Panc1 (cell line): ENCODE results near the gene TMEM156. TPM values are rescaled to one million over a fixed set of nuclear protein-coding genes. Genes with fewer than 3 reads are reported as not detected.
A peak's percentile ranks its signal among the peaks of the same experiment; 100 is the strongest.

Experiments
- ATAC-seq: fragments of 200-7000 bp; cut with Tn5 transposase; 2 replicates; pipeline ENCODE4 v1.9.1; 2020; ENCODE audit warnings: mild to moderate bottlenecking, moderate library complexity
- BruUV-seq: library from RNA; stranded (reverse); fragments of 400-500 nt; replicated peaks from 2 replicates; lab custom pipeline; 2021; lab: Mats Ljungman, UMichigan
- CTCF ChIA-PET: fragments of 300-600 bp; sonication (Branson Sonifier 250); formaldehyde crosslinking; loops from one replicate; lab custom pipeline; 2022; ENCODE audit warnings: antibody characterized with exemption; lab: Charles Lee
- POLR2A ChIA-PET: fragments of 300-600 bp; sonication (Branson Sonifier 250); formaldehyde crosslinking; loops from one replicate; lab custom pipeline; 2022; ENCODE audit warnings: antibody characterized with exemption; lab: Charles Lee
- DNase-seq: peaks from one replicate; pipeline ENCODE4 v3.0.0-alpha.2; 2010; ENCODE audit warnings: low read depth, low spot score
- H3K27ac ChIP-seq: 2 replicates; pipeline ENCODE4 v1.5.1; 2011; ENCODE audit warnings: mild to moderate bottlenecking, low read length, inconsistent platforms
- H3K27me3 ChIP-seq: fragments of 200-500 bp; sonication (Bioruptor generic); 2 replicates; pipeline ENCODE4 v1.6.0; 2014; ENCODE audit warnings: low read length, inconsistent platforms; ENCODE audit not compliant: control insufficient read depth, insufficient read depth
- H3K36me3 ChIP-seq: fragments of 200-500 bp; sonication (Bioruptor generic); 2 replicates; pipeline ENCODE4 v1.5.1; 2014; ENCODE audit warnings: inconsistent platforms, mild to moderate bottlenecking, low read length, moderate library complexity; ENCODE audit not compliant: control insufficient read depth, insufficient read depth
- H3K4me1 ChIP-seq: 2 replicates; pipeline ENCODE4 v1.5.1; 2011; ENCODE audit warnings: inconsistent platforms, mild to moderate bottlenecking, low read length, moderate library complexity; ENCODE audit not compliant: control insufficient read depth, insufficient read depth
- H3K4me3 ChIP-seq, 2 experiments: 2 replicates each; pipeline ENCODE4 v1.5.1; 2011 to 2012; ENCODE audit warnings: low read depth in 2 of 2, low read length in 2 of 2, mild to moderate bottlenecking in 2 of 2, inconsistent platforms in 1 of 2, moderate library complexity in 1 of 2
- H3K9me3 ChIP-seq: fragments of 200-500 bp; sonication (Bioruptor generic); 2 replicates; pipeline ENCODE4 v1.5.1; 2014; ENCODE audit warnings: low read depth, mild to moderate bottlenecking, inconsistent platforms, low read length, moderate library complexity; ENCODE audit not compliant: control insufficient read depth, insufficient read depth
- POLR2AphosphoS5 ChIP-seq: IDR thresholded peaks from 2 replicates; pipeline ENCODE4 v1.6.1; 2012; ENCODE audit warnings: mild to moderate bottlenecking, low read depth, low read length, moderate library complexity
- REST ChIP-seq, 2 experiments: IDR thresholded peaks; 2 replicates each; pipeline ENCODE4 v1.6.1; 2011 to 2012; ENCODE audit warnings: low read depth in 2 of 2, control low read depth in 1 of 2, low read length in 1 of 2, mild to moderate bottlenecking in 1 of 2, moderate library complexity in 1 of 2; ENCODE audit not compliant: insufficient read depth in 1 of 2
- SIN3A ChIP-seq: IDR thresholded peaks from 2 replicates; pipeline ENCODE4 v1.6.1; 2012; ENCODE audit warnings: low read depth, mild to moderate bottlenecking, low read length, moderate library complexity, borderline replicate concordance; ENCODE audit not compliant: insufficient read depth
- TCF7L2 ChIP-seq: IDR thresholded peaks from 2 replicates; pipeline ENCODE4 v1.6.1; 2011; ENCODE audit warnings: mild to moderate bottlenecking, low read depth, low read length, inconsistent platforms
- in situ Hi-C: cut with HindIII; loops from 2 replicates; pipeline ENCODE4 v1.10.0; 2016; ENCODE audit warnings: low sequenced_read_pairs, low pct_unique_long_range_greater_than_20kb
- intact Hi-C: fragments of 100-400 bp; cut with micrococcal nuclease; formaldehyde crosslinking; loops from one replicate; pipeline ENCODE4 v1.10.0; 2022; ENCODE audit not compliant: unreplicated experiment
- total RNA-seq: library from RNA; stranded (reverse); gene quantifications from one replicate; pipeline ENCODE4 v1.2.1, GENCODE V29; 2021; ENCODE audit not compliant: unreplicated experiment
- TF ChIP-seq, protein P1 (sequence below): fragments of 450-650 bp; IDR thresholded peaks from 2 replicates; pipeline ENCODE4 v1.5.1; 2017; ENCODE audit warnings: mild to moderate bottlenecking

TMEM156 gene
- total RNA-seq, 1 experiment from 2014 or later: 5.8 TPM

DNA sequence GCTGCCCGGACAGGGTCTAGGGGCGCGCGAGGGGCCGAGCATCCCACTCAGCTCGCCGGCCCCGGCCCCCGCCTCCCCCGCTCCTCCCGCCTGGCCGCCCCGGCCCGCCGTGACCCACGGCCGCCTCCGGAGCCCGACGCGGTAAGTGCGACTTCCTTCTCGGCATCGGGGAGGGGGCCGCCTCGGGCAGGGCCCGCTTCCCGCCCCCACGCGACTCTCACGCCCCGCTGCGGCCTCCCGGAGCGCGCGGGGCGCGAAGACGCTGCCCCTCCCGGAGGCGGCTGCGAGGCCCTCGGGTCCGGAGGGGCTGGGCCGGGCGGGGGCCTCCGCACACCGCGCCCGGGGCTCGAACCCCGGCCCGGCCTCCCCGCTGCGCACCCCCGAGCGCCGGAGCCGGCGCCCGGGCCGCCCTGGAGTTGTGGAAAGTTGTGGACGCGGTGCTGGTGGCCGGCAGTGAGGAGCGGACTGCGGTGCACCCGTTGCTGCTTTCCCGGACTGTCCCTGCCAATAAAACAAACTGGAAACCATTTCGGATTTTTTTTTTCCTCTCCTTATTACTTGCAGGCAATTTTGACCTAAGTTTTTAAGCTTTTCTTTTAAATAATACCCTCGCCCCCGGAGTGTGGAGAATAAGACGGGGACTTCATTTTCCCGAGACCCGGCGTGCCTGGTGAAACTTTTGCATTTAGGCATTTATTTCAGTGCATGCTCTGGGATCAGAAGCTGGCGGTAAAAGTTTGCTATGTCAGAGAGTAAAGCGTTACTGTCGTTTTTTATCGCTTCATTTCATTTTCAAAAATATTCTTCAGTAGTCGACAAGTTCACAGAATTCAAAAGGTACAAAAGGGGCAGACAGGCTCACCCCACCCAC is 13.0 kb upstream of the TMEM156 start:
- Histone ChIP-seq H3K4me1 (peaks cover 38% of the 10 kb centered on the region), H3K27ac (peak overlapping the region; percentile 96), H3K36me3 (no peaks in the 10 kb centered on the region), H3K4me3 (peak overlapping the region; percentile 80 to 84), H3K27me3 (no peaks in the 10 kb centered on the region), H3K9me3 (no peaks in the 10 kb centered on the region)
- DNase-seq: no peak
- intact Hi-C loops: no loop called here
- in situ Hi-C loops: no loop called here
- BruUV-seq: no TSS peak
- ATAC-seq: no peak; the same call in 1 of the 2 replicates
- POLR2A ChIA-PET: interaction anchor here (0.7 to 1.4 kb wide), 2 partner anchors 15 to 409 kb away, joined by 3 to 5 read pairs; no protein-coding TSS in a partner anchor
- TF ChIP-seq, protein P1, sequence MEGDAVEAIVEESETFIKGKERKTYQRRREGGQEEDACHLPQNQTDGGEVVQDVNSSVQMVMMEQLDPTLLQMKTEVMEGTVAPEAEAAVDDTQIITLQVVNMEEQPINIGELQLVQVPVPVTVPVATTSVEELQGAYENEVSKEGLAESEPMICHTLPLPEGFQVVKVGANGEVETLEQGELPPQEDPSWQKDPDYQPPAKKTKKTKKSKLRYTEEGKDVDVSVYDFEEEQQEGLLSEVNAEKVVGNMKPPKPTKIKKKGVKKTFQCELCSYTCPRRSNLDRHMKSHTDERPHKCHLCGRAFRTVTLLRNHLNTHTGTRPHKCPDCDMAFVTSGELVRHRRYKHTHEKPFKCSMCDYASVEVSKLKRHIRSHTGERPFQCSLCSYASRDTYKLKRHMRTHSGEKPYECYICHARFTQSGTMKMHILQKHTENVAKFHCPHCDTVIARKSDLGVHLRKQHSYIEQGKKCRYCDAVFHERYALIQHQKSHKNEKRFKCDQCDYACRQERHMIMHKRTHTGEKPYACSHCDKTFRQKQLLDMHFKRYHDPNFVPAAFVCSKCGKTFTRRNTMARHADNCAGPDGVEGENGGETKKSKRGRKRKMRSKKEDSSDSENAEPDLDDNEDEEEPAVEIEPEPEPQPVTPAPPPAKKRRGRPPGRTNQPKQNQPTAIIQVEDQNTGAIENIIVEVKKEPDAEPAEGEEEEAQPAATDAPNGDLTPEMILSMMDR: no peak
- TF ChIP-seq SIN3A (0 out of 2 replicates have a peak, but pooled peaks have one; percentile 24), REST (IDR thresholded peaks at IDR 0.05; ENCODE audit: insufficient read depth in 1 of 2, low read depth in 2 of 2, low read length in 1 of 2) (no peak), TCF7L2 (no peak), POLR2AphosphoS5 (no peak)
- CTCF ChIA-PET: interaction anchor here (0.6 kb wide), 1 partner anchor 60 kb away, joined by 6 read pairs; no protein-coding TSS in a partner anchor

GRCh38 chr4:39044364-39044955 is 12.3 kb upstream of the TMEM156 start:
- POLR2A ChIA-PET: interaction anchor here (0.5 to 1.4 kb wide), 3 partner anchors 15 to 72 kb away, joined by 5 to 10 read pairs (median 6); no protein-coding TSS in a partner anchor
- CTCF ChIA-PET: interaction anchor here (0.5 to 0.6 kb wide), 2 partner anchors 138 to 375 kb away, joined by 3 to 6 read pairs; no protein-coding TSS in a partner anchor
- DNase-seq: no peak
- ATAC-seq: peak; percentile 84
- no peaks in the 10 kb centered on the region for H3K36me3 ChIP-seq
- H3K27me3 ChIP-seq: no peaks in the 10 kb centered on the region
- no peak for TF ChIP-seq REST (IDR thresholded peaks at IDR 0.05; ENCODE audit: insufficient read depth in 1 of 2, low read depth in 2 of 2, low read length in 1 of 2)
- 0 out of 2 replicates have a peak, but pooled peaks have one; percentile 17 for TF ChIP-seq SIN3A
- TF ChIP-seq TCF7L2: no peak
- BruUV-seq: no TSS peak
- in situ Hi-C loops (no loop called here), intact Hi-C loops (no loop called here)
- H3K9me3 ChIP-seq: no peaks in the 10 kb centered on the region
- H3K4me3 ChIP-seq: peak overlapping the region; percentile 80 to 84
- peak overlapping the region; percentile 99 for H3K27ac ChIP-seq
- peaks cover 43% of the 10 kb centered on the region for H3K4me1 ChIP-seq
